Body of pancreas (tissue), 4 donors: ENCODE measurements around the gene C19orf85.

Experiments
- CTCF ChIP-seq, 7 experiments: fragments of 450-650 bp in 4 of 7; fragments of 200-600 bp in 3 of 7; sonication (generic) in 3 of 7; IDR thresholded peaks; one replicate each; pipeline ENCODE4 v1.5.1; 2016 to 2019; ENCODE audit warnings: antibody characterized with exemption in 7 of 7
- POLR2A ChIP-seq, 3 donors: fragments of 450-650 bp; IDR thresholded peaks; one replicate each; pipeline ENCODE4 v1.6.1; 2016; ENCODE audit warnings: antibody characterized with exemption in 3 of 3, mild to moderate bottlenecking in 2 of 3

DNA sequence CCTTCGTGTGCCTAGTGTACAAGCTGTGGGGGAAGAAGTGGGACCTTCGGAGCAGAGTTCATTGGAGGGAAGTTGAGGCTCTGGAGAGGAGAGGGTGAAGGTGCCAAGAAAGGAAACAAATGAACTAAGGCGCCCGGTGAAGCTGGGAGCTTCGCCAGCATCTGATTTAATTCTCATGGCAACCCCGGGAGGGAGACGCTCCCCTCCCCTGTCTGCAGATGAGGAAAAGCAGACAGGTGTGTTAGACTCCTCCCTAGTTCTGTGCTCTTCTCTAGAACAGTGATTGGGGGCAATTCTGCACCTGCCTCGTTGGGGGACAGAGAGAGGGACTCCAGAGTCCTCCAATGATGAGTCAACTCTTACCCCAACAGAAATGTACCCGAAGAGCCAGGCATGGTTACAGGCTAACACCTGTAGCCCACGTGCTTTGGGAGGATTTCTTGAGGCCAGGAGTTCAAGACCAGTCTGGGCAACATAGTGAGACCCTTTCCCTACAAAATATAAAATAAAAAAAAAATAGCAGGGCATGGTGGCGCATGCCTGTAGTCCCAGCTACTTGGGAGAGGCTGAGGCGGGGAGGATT is 27.9 kb upstream of the C19orf85 start:
- TF ChIP-seq CTCF (IDR thresholded peaks at IDR 0.05) (no peak), POLR2A (IDR thresholded peaks at IDR 0.05) (no peak)
